MM.1S (cell line): ENCODE data around the gene ATP2C1.

Experiments used
- CTCF ChIP-seq: fragments of 300-600 bp; sonication (generic); IDR thresholded peaks from 2 replicates; pipeline ENCODE4 v1.5.1; 2016; ENCODE audit warnings: antibody characterized with exemption, low read length, mixed read lengths
- EZH2 ChIP-seq: fragments of 300-600 bp; sonication (generic); optimal IDR thresholded peaks from 2 replicates; pipeline ENCODE3; 2017; ENCODE audit warnings: low read depth, mild to moderate bottlenecking, antibody characterized with exemption, low read length, mixed read lengths

GRCh38 chr3:130849091-130849552, 44.8 kb upstream of the ATP2C1 start:
- no peak for TF ChIP-seq EZH2
- TF ChIP-seq CTCF = no peak
